Putamen (tissue), 1 donor: ENCODE data around the gene SCYL1.
"Not testable (repeated sequence)": the region's sequence is repeated elsewhere in the genome, so short reads cannot be mapped to it uniquely, and the experiment has no call there.

Experiments used
- DNase-seq: peaks from one replicate; pipeline ENCODE4 v3.0.0-alpha.2; 2016; ENCODE audit warnings: low spot score

Gene SCYL1

GRCh38 chr11:65506290-65506771 is 18.6 kb upstream of the SCYL1 start:
- no peak for DNase-seq

- peak; percentile 83 for DNase-seq
Observed at GRCh38 chr11:65506772-65507505, 17.9 kb upstream of the SCYL1 start.

GRCh38 chr11:65512311-65512710 is 12.6 kb upstream of the SCYL1 start:
- DNase-seq = not testable (repeated sequence)

DNA sequence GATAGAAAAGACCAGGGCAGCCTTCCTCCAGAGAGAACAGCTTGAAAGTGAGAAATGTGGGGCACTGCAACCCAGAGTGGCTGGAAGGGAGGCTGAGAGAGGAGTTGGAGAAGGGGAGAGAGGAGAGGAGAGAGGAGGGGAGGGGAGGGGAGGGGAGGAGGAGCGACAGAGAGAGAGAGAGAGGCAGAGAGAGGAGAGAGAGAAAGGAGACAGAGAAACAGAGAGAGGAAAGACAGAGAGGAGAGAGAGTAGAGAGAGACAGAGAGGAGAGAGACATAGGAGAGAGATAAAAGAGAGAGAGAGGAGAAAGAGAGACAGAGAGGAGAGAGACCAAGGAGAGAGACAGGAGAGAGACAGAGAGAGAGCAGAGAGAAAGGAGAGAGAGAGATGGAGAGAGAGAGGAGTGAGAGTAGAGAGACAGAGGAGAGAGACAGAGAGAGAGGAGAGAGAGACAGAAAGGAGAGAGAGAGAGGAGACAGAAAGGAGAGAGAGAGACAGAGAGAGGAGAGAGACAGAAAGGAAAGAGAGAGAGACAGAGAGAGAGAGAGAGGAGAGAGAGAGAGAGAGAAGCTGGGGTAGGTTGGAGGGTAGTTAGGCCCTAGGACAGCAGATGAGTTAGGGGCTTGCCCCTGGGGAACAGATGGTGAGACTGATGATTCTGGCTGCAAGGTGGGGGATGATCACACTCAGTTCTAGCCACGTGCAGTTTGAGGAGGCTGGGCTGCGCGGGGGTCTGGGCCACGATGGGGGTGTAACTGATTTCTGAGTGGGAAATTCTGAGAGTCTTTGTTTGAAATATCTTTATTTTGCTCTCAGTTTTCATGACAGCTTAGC is 8.5 kb upstream of the SCYL1 start:
- no peak for DNase-seq

DNA sequence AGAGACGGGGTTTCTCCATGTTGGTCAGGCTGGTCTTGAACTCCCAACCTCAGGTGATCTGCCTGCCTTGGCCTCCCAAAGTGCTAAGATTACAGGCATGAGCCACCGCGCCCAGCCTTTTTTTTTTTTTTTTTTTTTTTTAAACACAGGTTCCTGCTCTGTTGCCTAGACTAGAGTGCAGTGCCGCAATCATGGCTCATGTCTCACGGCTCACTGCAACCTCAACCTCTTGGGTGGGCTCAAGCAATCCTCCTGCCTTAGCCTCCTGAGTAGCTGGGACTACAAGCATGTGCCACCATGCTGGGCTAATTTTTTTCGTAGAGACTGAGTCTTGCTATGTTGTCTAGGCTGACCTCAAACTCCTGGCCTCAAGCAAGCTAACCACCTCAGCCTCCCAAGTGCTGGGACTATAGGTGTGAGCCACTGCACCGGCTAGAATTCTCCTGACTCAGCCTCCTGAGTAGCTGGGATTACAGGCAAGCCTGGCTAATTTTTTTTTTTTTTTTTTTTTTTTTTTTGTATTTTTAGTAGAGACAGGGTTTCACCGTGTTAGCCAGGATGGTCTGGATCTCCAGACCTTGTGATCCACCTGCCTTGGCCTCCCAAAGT is 5.8 kb upstream of the SCYL1 start:
- not testable (repeated sequence) for DNase-seq

GRCh38 chr11:65521777-65522521 is 2.9 kb upstream of the SCYL1 start:
- DNase-seq = not testable (repeated sequence)

DNA sequence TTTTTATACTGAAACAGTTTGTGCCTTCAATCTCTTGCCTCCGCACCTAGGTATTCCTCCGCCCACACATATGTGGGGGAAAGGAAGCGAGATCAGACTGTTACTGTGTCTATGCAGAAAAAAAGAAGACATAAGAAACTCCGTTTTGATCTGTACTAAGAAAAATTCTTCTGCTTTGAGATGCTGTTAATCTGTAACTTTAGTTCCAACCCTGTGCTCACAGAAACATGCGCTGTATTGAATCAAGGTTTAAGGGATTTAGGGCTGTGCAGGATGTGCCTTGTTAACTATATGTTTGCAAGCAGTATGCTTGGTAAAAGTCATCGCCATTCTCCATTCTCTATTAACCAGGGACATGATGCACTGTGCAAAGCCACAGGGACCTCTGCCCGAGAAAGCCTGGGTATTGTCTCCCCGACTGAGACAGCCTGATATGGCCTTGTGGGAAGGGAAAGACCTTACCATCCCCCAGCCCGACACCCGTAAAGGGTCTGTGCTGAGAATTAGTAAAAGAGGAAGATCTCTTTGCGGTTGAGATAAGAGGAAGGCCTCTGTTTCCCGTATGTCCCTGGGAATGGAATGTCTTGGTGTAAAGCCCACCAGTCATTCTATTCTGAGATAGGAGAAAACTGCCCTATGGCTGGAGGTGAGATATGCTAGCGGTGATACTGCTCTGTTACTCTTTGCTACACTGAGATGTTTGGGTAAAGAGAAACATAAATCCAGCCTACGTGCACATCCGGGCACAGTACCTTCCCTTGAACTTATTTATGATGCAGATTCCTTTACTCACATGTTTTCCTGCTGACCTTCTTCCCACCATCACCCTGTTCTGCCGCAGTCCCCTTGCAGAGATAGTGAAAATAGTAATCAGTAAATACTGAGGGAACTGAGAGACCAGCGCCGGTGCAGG is 1.9 kb upstream of the SCYL1 start:
- DNase-seq = peak; percentile 70

- DNase-seq = not testable (repeated sequence)
Observed at GRCh38 chr11:65523631-65523968, 1.3 kb upstream of the SCYL1 start.

- no peak for DNase-seq
Observed at GRCh38 chr11:65524014-65524740, 706 bp upstream of the SCYL1 start.

- no peak for DNase-seq
Observed at GRCh38 chr11:65525546-65526480, 930 bp downstream of the SCYL1 start.

- no peak for DNase-seq
Observed at GRCh38 chr11:65526744-65527143, 1.9 kb downstream of the SCYL1 start.

DNA sequence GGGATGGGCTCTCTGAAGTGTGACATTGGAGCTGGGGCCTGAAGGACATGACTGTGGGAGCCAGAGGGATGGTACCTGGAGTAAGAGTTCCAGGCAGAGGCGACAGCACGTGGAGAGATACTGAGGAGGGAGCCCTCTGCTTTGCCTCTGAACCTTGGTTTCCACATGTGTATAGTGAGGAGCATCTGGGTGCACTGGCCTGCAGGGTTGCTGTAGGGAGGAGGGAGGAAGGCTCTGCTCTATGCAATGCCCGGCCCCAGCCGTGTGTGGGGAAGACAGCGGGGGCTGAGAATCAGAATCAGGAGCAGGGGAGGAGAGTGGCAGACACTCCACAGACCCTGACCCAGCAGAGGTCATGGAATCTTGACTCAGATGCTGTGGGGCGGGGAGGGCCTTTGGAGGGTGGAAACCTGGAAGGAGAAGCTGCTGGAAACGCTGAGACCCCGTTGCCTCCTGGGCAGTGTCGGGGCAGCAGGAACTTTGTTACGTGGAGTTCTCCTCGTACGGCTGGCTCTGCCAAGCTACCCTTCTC is 4.0 kb downstream of the SCYL1 start:
- DNase-seq = no peak

DNA sequence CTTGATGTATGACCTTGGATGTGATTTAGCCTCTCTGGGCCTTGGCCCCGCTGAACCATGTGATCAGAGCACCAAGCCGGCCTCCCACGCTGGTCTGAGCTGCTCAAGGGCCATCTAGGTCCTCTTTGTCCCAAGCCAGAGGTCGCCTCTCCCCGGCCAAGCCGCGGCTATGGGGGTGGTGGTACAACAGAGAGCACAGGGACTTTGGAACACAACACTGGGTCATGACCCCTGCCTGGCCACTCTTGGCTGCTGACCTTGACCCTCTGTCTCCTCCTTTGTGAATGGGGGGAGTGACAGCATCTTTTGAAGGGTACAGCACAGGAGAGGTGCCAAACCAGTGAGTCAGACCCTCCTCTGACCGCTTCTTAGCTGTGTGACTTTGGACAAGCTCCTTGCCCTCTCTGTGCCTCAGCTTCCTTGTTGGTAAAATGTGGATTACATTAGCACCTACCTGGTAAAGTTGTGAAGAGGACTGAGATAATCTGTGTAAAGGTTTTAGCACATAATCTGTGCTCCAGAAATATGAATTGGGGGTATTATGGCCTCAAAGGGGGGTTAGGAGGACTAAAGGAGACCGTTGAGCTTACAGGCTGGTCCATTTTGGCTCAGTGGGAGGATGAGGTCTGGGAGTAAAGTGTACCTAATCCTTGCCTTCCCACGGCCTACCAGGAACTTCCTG is 4.7 kb downstream of the SCYL1 start:
- DNase-seq = no peak

- no peak for DNase-seq
Observed at GRCh38 chr11:65530157-65530496, 5.2 kb downstream of the SCYL1 start.

DNA sequence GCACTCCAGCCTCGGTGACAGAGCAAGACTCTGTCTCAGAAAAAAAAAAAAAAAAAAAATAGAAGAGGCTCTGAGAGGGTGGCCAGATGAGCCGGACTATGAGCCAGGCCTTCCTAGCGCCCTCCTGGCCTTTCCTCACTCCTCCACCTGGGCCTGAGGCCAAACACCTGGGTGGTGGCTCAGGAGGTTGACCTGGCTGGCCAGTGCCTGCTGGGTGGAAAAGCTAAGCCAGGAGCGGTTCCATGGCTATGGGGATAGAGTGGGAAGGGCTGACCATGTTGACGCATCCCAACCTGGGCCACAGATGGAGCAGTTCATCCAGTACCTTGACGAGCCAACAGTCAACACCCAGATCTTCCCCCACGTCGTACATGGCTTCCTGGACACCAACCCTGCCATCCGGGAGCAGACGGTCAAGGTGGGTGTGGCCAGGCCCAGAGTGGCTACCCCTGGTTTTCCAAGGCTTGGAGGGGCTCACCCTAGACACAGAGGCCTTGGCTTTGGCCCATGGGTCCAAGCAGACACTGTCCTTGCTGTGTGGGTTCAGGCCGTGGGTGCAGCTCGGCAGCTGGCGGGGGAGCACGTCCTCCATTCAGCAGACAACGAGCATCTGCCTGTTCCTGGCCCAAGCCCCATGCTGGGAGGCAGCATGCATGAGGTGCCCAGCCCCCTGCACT is 7.6 kb downstream of the SCYL1 start:
- DNase-seq = no peak

GRCh38 chr11:65535102-65535501 is 10.2 kb downstream of the SCYL1 start:
- no peak for DNase-seq

DNA sequence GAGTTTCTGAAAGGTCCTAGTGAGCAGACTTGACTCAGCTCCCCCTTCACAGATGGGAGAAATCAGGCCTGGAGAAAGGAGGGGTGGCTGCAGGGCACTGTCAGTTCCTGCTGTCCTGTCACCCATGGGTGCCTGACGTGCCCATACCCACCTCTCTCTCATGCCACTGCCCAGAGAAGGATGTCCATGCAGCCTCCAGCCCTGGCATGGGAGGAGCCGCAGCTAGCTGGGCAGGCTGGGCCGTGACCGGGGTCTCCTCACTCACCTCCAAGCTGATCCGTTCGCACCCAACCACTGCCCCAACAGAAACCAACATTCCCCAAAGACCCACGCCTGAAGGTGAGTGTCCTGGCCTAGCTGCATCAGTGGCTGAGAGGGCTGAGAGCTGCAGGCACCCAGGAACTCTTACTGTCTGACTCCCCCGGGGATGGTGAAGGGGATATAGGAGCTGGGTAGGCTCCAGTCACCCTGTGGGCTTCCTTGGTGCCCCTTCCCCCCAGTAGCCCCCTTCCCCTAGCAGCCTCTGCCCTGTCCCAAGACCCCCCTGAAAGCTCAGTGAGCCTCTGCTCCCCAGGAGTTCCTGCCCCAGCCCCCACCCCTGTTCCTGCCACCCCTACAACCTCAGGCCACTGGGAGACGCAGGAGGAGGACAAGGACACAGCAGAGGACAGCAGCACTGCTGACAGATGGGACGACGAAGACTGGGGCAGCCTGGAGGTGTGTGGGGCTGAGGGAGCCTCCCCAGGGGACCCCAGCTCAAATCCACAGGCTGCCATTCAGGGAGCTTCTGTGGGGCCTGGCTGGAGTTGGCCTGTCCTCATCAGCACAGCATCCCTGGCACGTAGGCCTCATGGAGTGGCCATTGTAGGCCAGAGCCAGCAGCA is 11.8 kb downstream of the SCYL1 start:
- DNase-seq = no peak
